Neural progenitor cell (in vitro differentiated cells): ENCODE measurements around the gene COMMD1. TPM values are rescaled to one million over a fixed set of nuclear protein-coding genes. Genes with fewer than 3 reads are reported as not detected.

ENCODE experiments used
- DNase-seq: peaks from one replicate; pipeline ENCODE4 v3.0.0-alpha.2; 2016; ENCODE audit warnings: low spot score
- H2AFZ ChIP-seq: fragments of 200-600 bp; sonication (generic); replicated peaks from 2 replicates; pipeline ENCODE4 v1.6.1; 2016; ENCODE audit warnings: antibody characterized with exemption
- H3F3A ChIP-seq: fragments of 200-600 bp; sonication (generic); 2 replicates; pipeline ENCODE4 v1.6.1; 2016; ENCODE audit warnings: antibody characterized with exemption, low read depth
- H3K27ac ChIP-seq: fragments of 200-600 bp; sonication (generic); 2 replicates; pipeline ENCODE4 v1.5.1; 2016; ENCODE audit warnings: mild to moderate bottlenecking
- H3K27me3 ChIP-seq: fragments of 200-600 bp; sonication (generic); 2 replicates; pipeline ENCODE4 v1.6.1; 2016; ENCODE audit warnings: mild to moderate bottlenecking, moderate library complexity
- H3K36me3 ChIP-seq: fragments of 200-600 bp; sonication (generic); 2 replicates; pipeline ENCODE4 v1.5.1; 2016
- H3K4me1 ChIP-seq: fragments of 200-600 bp; sonication (generic); 2 replicates; pipeline ENCODE4 v1.6.1; 2016; ENCODE audit warnings: mixed run types
- H3K4me2 ChIP-seq: fragments of 200-600 bp; sonication (generic); 2 replicates; pipeline ENCODE4 v1.6.1; 2016
- H3K4me3 ChIP-seq: fragments of 200-600 bp; sonication (generic); 2 replicates; pipeline ENCODE4 v1.5.1; 2016
- H3K79me2 ChIP-seq: fragments of 200-600 bp; sonication (generic); 2 replicates; pipeline ENCODE4 v1.6.1; 2016; ENCODE audit warnings: low read depth
- H3K9ac ChIP-seq: fragments of 200-600 bp; sonication (generic); 2 replicates; pipeline ENCODE4 v1.6.1; 2016
- H3K9me3 ChIP-seq: fragments of 200-600 bp; sonication (generic); 2 replicates; pipeline ENCODE4 v1.5.1; 2016; ENCODE audit warnings: low read depth
- H4K20me1 ChIP-seq: fragments of 200-600 bp; sonication (generic); 2 replicates; pipeline ENCODE4 v1.6.1; 2016; ENCODE audit warnings: low read depth
- H3K27ac Mint-ChIP-seq: 3 replicates; pipeline ENCODE4 v1.8.0; 2021; ENCODE audit warnings: mixed read lengths
- H3K27me3 Mint-ChIP-seq: 2 replicates; pipeline ENCODE4 v1.8.0; 2022; ENCODE audit warnings: low read depth, mild to moderate bottlenecking, inconsistent platforms, moderate library complexity, mixed read lengths; ENCODE audit not compliant: insufficient read depth
- H3K36me3 Mint-ChIP-seq: 3 replicates; pipeline ENCODE4 v1.8.0; 2021; ENCODE audit warnings: mixed read lengths
- H3K4me1 Mint-ChIP-seq: 3 replicates; pipeline ENCODE4 v1.8.0; 2021; ENCODE audit warnings: mixed read lengths
- H3K4me3 Mint-ChIP-seq: 3 replicates; pipeline ENCODE4 v1.8.0; 2021; ENCODE audit warnings: mild to moderate bottlenecking, moderate library complexity, mixed read lengths
- H3K9me3 Mint-ChIP-seq: 3 replicates; pipeline ENCODE4 v1.8.0; 2020; ENCODE audit warnings: mixed read lengths
- CTCF ChIP-seq: fragments of 200-600 bp; sonication (generic); IDR thresholded peaks from 2 replicates; pipeline ENCODE4 v1.5.1; 2017; ENCODE audit warnings: antibody characterized with exemption, mild to moderate bottlenecking
- EZH2 ChIP-seq: fragments of 200-600 bp; sonication (generic); IDR thresholded peaks from 2 replicates; pipeline ENCODE4 v1.6.1; 2017; ENCODE audit warnings: antibody characterized with exemption, mild to moderate bottlenecking, moderate library complexity
- EZH2phosphoT487 ChIP-seq: fragments of 200-600 bp; sonication (generic); IDR thresholded peaks from 2 replicates; pipeline ENCODE4 v1.6.1; 2017; ENCODE audit warnings: antibody characterized with exemption
- total RNA-seq: library from RNA; depleted of rRNA; stranded (reverse); fragments of >200 nt; gene quantifications from 2 replicates; pipeline ENCODE4 v1.2.3, GENCODE V29; 2015; ENCODE audit warnings: low replicate concordance

COMMD1 gene
- total RNA-seq, 1 donor from 2014 or later: 26.7 TPM

GRCh38 chr2:62065243-62065642 is 159.8 kb downstream of the COMMD1 start:
- no peak overlapping the region for H3K9ac ChIP-seq
- H3K4me1 ChIP-seq: no peaks in the 10 kb centered on the region
- H4K20me1 ChIP-seq: no peaks in the 10 kb centered on the region
- no peak overlapping the region for H3K27ac ChIP-seq
- H3K4me3 ChIP-seq: no peak overlapping the region
- no peaks in the 10 kb centered on the region for H3K27me3 ChIP-seq
- no peaks in the 10 kb centered on the region for H3K9me3 ChIP-seq
- no peak for DNase-seq
- Mint-ChIP-seq H3K4me1 (no peaks in the 10 kb centered on the region), H3K36me3 (no peaks in the 10 kb centered on the region), H3K4me3 (no peak overlapping the region), H3K9me3 (no peaks in the 10 kb centered on the region), H3K27ac (no peak overlapping the region), H3K27me3 (peaks cover 4% of the 10 kb centered on the region)
- H3K36me3 ChIP-seq: no peaks in the 10 kb centered on the region
- H3F3A ChIP-seq: no peaks in the 10 kb centered on the region
- no peak overlapping the region for H2AFZ ChIP-seq
- TF ChIP-seq CTCF: no peak
- TF ChIP-seq EZH2phosphoT487: no peak
- no peak for TF ChIP-seq EZH2
- H3K79me2 ChIP-seq: no peaks in the 10 kb centered on the region
- no peak overlapping the region for H3K4me2 ChIP-seq

DNA sequence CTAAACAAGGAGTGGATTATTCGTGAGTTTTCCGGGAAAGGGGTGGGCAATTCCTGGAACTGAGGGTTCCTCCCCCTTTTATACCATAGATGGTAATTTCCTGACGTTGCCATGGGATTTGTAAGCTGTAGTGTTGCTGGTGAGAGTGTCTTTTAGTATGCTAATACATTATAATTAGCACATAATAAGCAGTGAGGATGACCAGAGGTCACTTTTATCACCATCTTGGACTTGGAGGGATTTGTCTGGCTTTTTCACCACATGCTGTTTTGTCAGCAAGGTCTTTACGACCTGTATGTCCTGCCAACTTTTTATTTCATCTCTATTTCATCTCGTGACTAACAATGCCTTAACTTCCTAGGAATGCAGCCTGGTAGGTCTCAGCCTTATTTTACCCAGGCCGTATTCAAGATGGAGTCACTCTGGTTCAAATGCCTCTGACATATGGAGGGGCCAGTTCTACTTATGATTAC is 165.7 kb downstream of the COMMD1 start:
- no peaks in the 10 kb centered on the region for H3F3A ChIP-seq
- no peak overlapping the region for H3K9ac ChIP-seq
- no peak overlapping the region for H2AFZ ChIP-seq
- no peak overlapping the region for H3K27ac ChIP-seq
- H3K36me3 ChIP-seq: no peaks in the 10 kb centered on the region
- no peak overlapping the region for H3K4me3 ChIP-seq
- no peaks in the 10 kb centered on the region for H3K9me3 ChIP-seq
- Mint-ChIP-seq H3K27me3 (peaks cover 6% of the 10 kb centered on the region), H3K27ac (no peak overlapping the region), H3K9me3 (peaks cover 3% of the 10 kb centered on the region), H3K4me1 (no peaks in the 10 kb centered on the region), H3K4me3 (no peak overlapping the region), H3K36me3 (peaks cover 5% of the 10 kb centered on the region)
- DNase-seq: no peak
- no peak overlapping the region for H3K4me2 ChIP-seq
- H3K27me3 ChIP-seq: no peaks in the 10 kb centered on the region
- TF ChIP-seq EZH2: no peak
- no peak for TF ChIP-seq EZH2phosphoT487
- no peak for TF ChIP-seq CTCF
- H3K4me1 ChIP-seq: peaks cover 12% of the 10 kb centered on the region
- H4K20me1 ChIP-seq: no peaks in the 10 kb centered on the region
- no peaks in the 10 kb centered on the region for H3K79me2 ChIP-seq

GRCh38 chr2:62071760-62072680 is 166.5 kb downstream of the COMMD1 start:
- H3K27ac ChIP-seq: no peak overlapping the region
- TF ChIP-seq CTCF (no peak), EZH2 (no peak), EZH2phosphoT487 (no peak)
- H3K4me3 Mint-ChIP-seq: no peak overlapping the region

More at GRCh38 chr2:62071760-62072680, 166.5 kb downstream of the COMMD1 start:
- Mint-ChIP-seq H3K27ac (no peak overlapping the region), H3K4me1 (no peaks in the 10 kb centered on the region), H3K27me3 (peaks cover 4% of the 10 kb centered on the region), H3K36me3 (peaks cover 5% of the 10 kb centered on the region), H3K9me3 (peaks cover 3% of the 10 kb centered on the region)
- no peaks in the 10 kb centered on the region for H3K79me2 ChIP-seq
- no peaks in the 10 kb centered on the region for H3K9me3 ChIP-seq
- no peaks in the 10 kb centered on the region for H3F3A ChIP-seq
- H3K9ac ChIP-seq: no peak overlapping the region
- H3K36me3 ChIP-seq: no peaks in the 10 kb centered on the region
- no peak overlapping the region for H3K4me3 ChIP-seq
- no peaks in the 10 kb centered on the region for H4K20me1 ChIP-seq
- H3K4me1 ChIP-seq: peaks cover 12% of the 10 kb centered on the region
- no peaks in the 10 kb centered on the region for H3K27me3 ChIP-seq
- H2AFZ ChIP-seq: no peak overlapping the region
- no peak for DNase-seq
- H3K4me2 ChIP-seq: no peak overlapping the region
